GM21360 (cell line): ENCODE measurements around the gene LCN2.

Source experiments
- ATAC-seq: cut with Tn5 transposase; IDR thresholded peaks from one replicate; pipeline ENCODE4 v1.9.1; 2021; ENCODE audit warnings: mild to moderate bottlenecking, moderate library complexity; ENCODE audit not compliant: unreplicated experiment

The LCN2 gene

GRCh38 chr9:128191406-128192046, 42.3 kb downstream of the LCN2 start, which contains the start of gene CIZ1:
TSS of gene CIZ1 (minus strand) at chr9:128191572. CDS start at chr9:128190857, 715 bp downstream.
- ATAC-seq = peak; percentile 77

GRCh38 chr9:128192601-128193371, 43.5 kb downstream of the LCN2 start:
- no peak for ATAC-seq

GRCh38 chr9:128193469-128194096, 44.3 kb downstream of the LCN2 start:
- ATAC-seq = no peak

- ATAC-seq = no peak
These were observed 52.5 kb downstream of the LCN2 start for GRCh38 chr9:128201441-128202369.

GRCh38 chr9:128202648-128203023, 53.4 kb downstream of the LCN2 start:
- no peak for ATAC-seq
